B cell (primary cell): ENCODE data around the gene SNED1. TPM values are rescaled to one million over a fixed set of nuclear protein-coding genes. Genes with fewer than 3 reads are reported as not detected.

Experiments
- ATAC-seq: fragments of 200-7000 bp; cut with Tn5 transposase; one replicate; pipeline ENCODE4 v1.10.0; 2021; ENCODE audit warnings: low read depth, mild to moderate bottlenecking, moderate number of reproducible peaks, moderate library complexity
- CTCF ChIA-PET: fragments of 350-600 bp; sonication (Branson Sonifier 250); formaldehyde crosslinking; loops from one replicate; lab custom pipeline; 2021; ENCODE audit warnings: antibody characterized with exemption, inconsistent platforms; lab: Charles Lee
- POLR2A ChIA-PET: fragments of 350-600 bp; sonication (Branson Sonifier 250); formaldehyde crosslinking; loops from one replicate; lab custom pipeline; 2021; ENCODE audit warnings: antibody characterized with exemption; lab: Charles Lee
- DNase-seq: peaks from one replicate; pipeline ENCODE4 v3.0.0; 2013
- H2AFZ ChIP-seq: 2 replicates; pipeline ENCODE4 v1.6.1; 2012; ENCODE audit warnings: mild to moderate bottlenecking, low read depth, low read length; ENCODE audit not compliant: insufficient read depth, poor library complexity, severe bottlenecking
- H3K27ac ChIP-seq, 2 donors: 1 replicate in 1 of 2; 2 replicates in 1 of 2; pipeline ENCODE4 v1.5.1; 2012 to 2013; ENCODE audit warnings: low read length in 2 of 2, mild to moderate bottlenecking in 2 of 2, moderate library complexity in 1 of 2
- H3K27me3 ChIP-seq, 4 experiments: fragments of 200-600 bp in 1 of 4; sonication (generic) in 1 of 4; replicated peaks in 1 of 4; 1 replicate in 2 of 4; 2 replicates in 2 of 4; pipeline versions ENCODE4 v1.6.1 to v1.7.0; 2013 to 2016; ENCODE audit warnings: low read length in 3 of 4, mild to moderate bottlenecking in 2 of 4, mixed read lengths in 1 of 4, moderate library complexity in 1 of 4; ENCODE audit not compliant: insufficient read depth in 4 of 4, control insufficient read depth in 3 of 4; ENCODE audit errors: control extremely low read depth in 1 of 4
- H3K36me3 ChIP-seq, 2 experiments: replicated peaks in 1 of 2; 1 replicate in 1 of 2; 2 replicates in 1 of 2; pipeline versions ENCODE4 v1.6.1 to v1.7.1; 2013; ENCODE audit warnings: low read length in 1 of 2; ENCODE audit not compliant: insufficient read depth in 2 of 2, control insufficient read depth in 1 of 2; ENCODE audit errors: control extremely low read depth in 1 of 2, extremely low read depth in 1 of 2
- H3K4me1 ChIP-seq, 2 donors: fragments of 200-600 bp in 1 of 2; sonication (generic) in 1 of 2; 1 replicate in 1 of 2; 2 replicates in 1 of 2; pipeline versions ENCODE4 v1.5.1 to v1.6.1; 2013 to 2017; ENCODE audit warnings: low read length in 2 of 2; ENCODE audit not compliant: control insufficient read depth in 2 of 2, insufficient read depth in 2 of 2
- H3K4me2 ChIP-seq: replicated peaks from 2 replicates; pipeline ENCODE3; 2012; ENCODE audit warnings: mild to moderate bottlenecking, low read depth, low read length; ENCODE audit not compliant: poor library complexity, severe bottlenecking
- H3K4me3 ChIP-seq, 5 experiments: fragments of 200-600 bp in 1 of 5; sonication (generic) in 1 of 5; 1 replicate in 3 of 5; 2 replicates in 2 of 5; pipeline versions ENCODE4 v1.5.1 to v1.7.0; 2011 to 2016; ENCODE audit warnings: low read length in 4 of 5, mild to moderate bottlenecking in 4 of 5, low read depth in 2 of 5, control low read depth in 1 of 5, moderate library complexity in 1 of 5; ENCODE audit not compliant: insufficient read depth in 1 of 5; ENCODE audit errors: control extremely low read depth in 1 of 5, extremely low read depth in 1 of 5
- H3K79me2 ChIP-seq: fragments of 200-600 bp; sonication (generic); one replicate; pipeline ENCODE4 v1.6.0; 2016; ENCODE audit warnings: low read length; ENCODE audit not compliant: control insufficient read depth, insufficient read depth
- H3K9ac ChIP-seq: fragments of 200-600 bp; sonication (generic); 2 replicates; pipeline ENCODE4 v1.6.1; 2017; ENCODE audit warnings: mild to moderate bottlenecking, low read length, moderate library complexity
- H3K9me3 ChIP-seq, 3 donors: one replicate each; pipeline versions ENCODE4 v1.6.1 to v1.7.1; 2013; ENCODE audit warnings: low read length in 2 of 3; ENCODE audit not compliant: control insufficient read depth in 2 of 3, insufficient read depth in 1 of 3; ENCODE audit errors: control extremely low read depth in 1 of 3
- H4K20me1 ChIP-seq: 2 replicates; pipeline ENCODE4 v1.6.0; 2012; ENCODE audit warnings: mild to moderate bottlenecking, low read length; ENCODE audit not compliant: insufficient read depth, control insufficient read depth, poor library complexity, severe bottlenecking
- H3K27ac Mint-ChIP-seq: one replicate; pipeline ENCODE4 v1.8.0; 2021; ENCODE audit warnings: mixed read lengths
- H3K27me3 Mint-ChIP-seq: one replicate; pipeline ENCODE4 v1.8.0; 2021; ENCODE audit warnings: mixed read lengths
- H3K4me1 Mint-ChIP-seq: one replicate; pipeline ENCODE4 v1.8.0; 2021; ENCODE audit warnings: mixed read lengths
- H3K4me3 Mint-ChIP-seq: one replicate; pipeline ENCODE4 v1.8.0; 2021; ENCODE audit warnings: mixed read lengths
- H3K9me3 Mint-ChIP-seq: one replicate; pipeline ENCODE4 v1.8.0; 2022; ENCODE audit warnings: mixed read lengths; ENCODE audit not compliant: insufficient read depth
- CTCF ChIP-seq: fragments of 200-600 bp; IDR thresholded peaks from one replicate; pipeline ENCODE4 v1.8.0; 2022; ENCODE audit warnings: antibody characterized with exemption, mild to moderate bottlenecking
- EZH2 ChIP-seq: IDR thresholded peaks from 2 replicates; pipeline ENCODE4 v1.6.1; 2012; ENCODE audit warnings: borderline replicate concordance, low read depth, mild to moderate bottlenecking, moderate library complexity, low read length; ENCODE audit not compliant: insufficient read depth, poor library complexity, severe bottlenecking
- WGBS: methylation state at CpG from one replicate; pipeline ENCODE4 v1.1.5; 2013; ENCODE audit warnings: missing lambda C conversion rate; ENCODE audit not compliant: insufficient coverage; 5-methylcytosine and 5-hydroxymethylcytosine counted together
- intact Hi-C: fragments of 100-400 bp; cut with micrococcal nuclease; formaldehyde crosslinking; loops from one replicate; pipeline ENCODE4 v1.10.0; 2022
- polyA plus RNA-seq: library from polyadenylated mRNA; depleted of rRNA; stranded (reverse); fragments of >200 nt; gene quantifications from 2 replicates; pipeline ENCODE4 v1.2.3, GENCODE V29; 2012
- total RNA-seq, 2 donors: library from RNA; stranded (reverse); fragments of 120-200 nt in 1 of 2; gene quantifications; 1 replicate in 1 of 2; 2 replicates in 1 of 2; pipeline versions ENCODE4 v1.2.3 to v1.2.4, GENCODE V29; 2013 to 2022

Gene SNED1
- total and polyA plus RNA-seq, 2 donors (not counting 1 experiment from before 2014, with no cell fraction given), result 25.5 to 336 TPM

GRCh38 chr2:241068136-241068941 lies 69.9 kb downstream of the SNED1 start:
- intact Hi-C loops, result no loop called here
- POLR2A ChIA-PET, result no interaction called here

More at GRCh38 chr2:241068136-241068941, 69.9 kb downstream of the SNED1 start:
- no peak overlapping the region for H3K27ac ChIP-seq
- no peaks in the 10 kb centered on the region for H3K27me3 ChIP-seq
- H3K79me2 ChIP-seq, result no peaks in the 10 kb centered on the region
- Mint-ChIP-seq H3K27ac (no peak overlapping the region), H3K27me3 (no peaks in the 10 kb centered on the region), H3K4me1 (peaks cover 4% of the 10 kb centered on the region), H3K9me3 (no peaks in the 10 kb centered on the region), H3K4me3 (no peak overlapping the region)
- H3K4me1 ChIP-seq, result peaks cover 3 to 9% of the 10 kb centered on the region in 2 donors
- no peaks in the 10 kb centered on the region for H4K20me1 ChIP-seq
- no peak overlapping the region for H3K4me2 ChIP-seq
- TF ChIP-seq CTCF, result no peak
- no peak for TF ChIP-seq EZH2
- no peak overlapping the region for H3K9ac ChIP-seq
- H3K36me3 ChIP-seq, result no peaks in the 10 kb centered on the region
- H3K4me3 ChIP-seq, result no peak overlapping the region
- WGBS, result 90% methylated on average over 25 of the region's 25 CpGs
- H3K9me3 ChIP-seq, result no peaks in the 10 kb centered on the region
- CTCF ChIA-PET, result interaction anchor here (1.0 to 1.5 kb wide), 2 partner anchors 10 to 87 kb away, joined by 3 to 4 read pairs; no protein-coding TSS in a partner anchor
- H2AFZ ChIP-seq, result no peak overlapping the region
- DNase-seq (no peak), ATAC-seq (no peak)
